ENCODE data around the gene ARF3. TPM values are rescaled to one million over a fixed set of nuclear protein-coding genes. Genes with fewer than 3 reads are reported as not detected.

Gene ARF3
- total RNA-seq: 30.8 and 46.3 TPM in 2 replicates

DNA sequence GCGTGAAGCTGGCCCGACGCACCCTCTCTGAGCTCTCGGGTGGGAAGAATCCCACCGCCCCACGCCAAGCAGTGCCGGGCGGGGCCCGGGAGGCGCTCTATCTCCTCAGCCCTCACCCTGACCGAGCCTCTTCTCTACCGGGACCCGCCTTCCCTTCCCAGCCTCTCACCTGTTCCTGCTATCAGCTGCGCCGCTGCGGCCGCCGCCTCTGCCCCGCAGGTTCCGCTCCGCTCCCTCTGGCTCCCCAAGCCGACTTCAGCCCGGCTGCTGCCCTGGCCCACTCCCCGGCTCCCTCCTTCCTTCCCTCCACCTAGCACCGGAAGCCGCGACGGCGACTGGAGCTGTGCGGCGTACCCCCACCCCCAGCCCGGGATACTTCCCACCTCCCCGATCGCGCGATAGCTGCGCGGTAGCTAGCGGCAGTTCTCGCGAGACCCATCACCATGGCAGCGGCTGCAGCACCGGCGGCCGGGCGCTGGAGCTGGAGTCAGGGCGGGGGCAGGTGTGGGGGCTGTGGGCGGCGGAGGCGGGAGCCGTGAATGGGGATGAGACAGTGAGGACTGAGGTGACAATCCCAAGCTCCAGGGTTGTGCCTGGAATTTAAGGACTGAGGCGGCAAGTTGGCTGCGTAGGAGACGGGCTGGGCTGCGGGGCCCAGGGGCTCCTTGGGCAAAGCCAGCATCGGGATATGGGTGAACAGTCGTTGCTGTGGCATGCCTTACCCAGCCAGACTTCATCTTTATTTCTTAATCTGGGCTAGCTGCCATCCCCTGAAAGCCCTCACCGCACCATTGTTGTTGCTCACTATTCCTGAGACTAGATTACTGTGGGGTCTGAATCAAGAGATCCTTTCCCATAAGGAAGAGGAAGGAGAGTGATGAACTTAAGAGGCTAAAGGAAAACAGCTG is at the start of gene ARF3:
TSS of gene ARF3 (minus strand) at position 347 of the 908 bp plus-strand sequence. CDS start 16,392 bp downstream, outside the sequence.

DNA sequence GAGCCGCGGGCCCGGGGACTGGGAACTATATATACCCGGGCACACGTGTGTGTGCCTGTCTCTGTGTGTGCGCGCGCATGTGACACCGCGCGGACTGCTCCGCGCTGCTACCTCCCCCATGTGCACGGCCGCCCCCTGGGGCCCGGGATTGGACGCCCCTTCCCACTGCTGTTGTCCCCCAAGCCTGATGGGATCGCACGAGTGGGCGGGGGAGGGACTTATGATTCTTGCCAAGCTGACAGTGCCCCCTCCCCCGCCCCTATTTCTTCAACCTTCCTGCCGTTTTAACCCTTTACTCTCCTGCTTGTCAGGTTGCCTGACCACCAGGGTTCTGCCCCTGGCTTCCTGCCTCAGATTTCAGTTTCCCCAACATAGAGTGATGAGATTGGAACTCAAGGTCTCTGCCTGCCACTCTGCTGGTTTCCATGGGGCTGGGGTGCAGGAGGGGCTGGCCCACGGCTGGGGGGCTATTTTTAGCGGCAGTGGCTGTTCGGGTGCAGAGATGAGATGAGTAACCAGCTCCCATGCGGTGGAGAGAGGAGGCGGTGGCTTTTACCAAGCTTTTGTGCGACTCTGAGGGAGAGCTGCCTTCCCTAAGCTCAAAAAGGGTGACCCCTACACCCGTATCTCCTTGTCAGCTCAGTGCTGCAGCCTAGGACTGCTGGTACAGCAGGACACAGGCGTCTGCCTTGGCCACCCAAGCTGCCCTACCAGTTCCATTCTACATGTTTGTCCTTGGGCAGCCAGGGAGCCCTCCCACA is 42.3 kb upstream of the ARF3 start, which contains the start of gene DDN:
TSS of gene DDN (minus strand) at position 5 of the 761 bp plus-strand sequence. CDS start 88 bp downstream, outside the sequence.

DNA sequence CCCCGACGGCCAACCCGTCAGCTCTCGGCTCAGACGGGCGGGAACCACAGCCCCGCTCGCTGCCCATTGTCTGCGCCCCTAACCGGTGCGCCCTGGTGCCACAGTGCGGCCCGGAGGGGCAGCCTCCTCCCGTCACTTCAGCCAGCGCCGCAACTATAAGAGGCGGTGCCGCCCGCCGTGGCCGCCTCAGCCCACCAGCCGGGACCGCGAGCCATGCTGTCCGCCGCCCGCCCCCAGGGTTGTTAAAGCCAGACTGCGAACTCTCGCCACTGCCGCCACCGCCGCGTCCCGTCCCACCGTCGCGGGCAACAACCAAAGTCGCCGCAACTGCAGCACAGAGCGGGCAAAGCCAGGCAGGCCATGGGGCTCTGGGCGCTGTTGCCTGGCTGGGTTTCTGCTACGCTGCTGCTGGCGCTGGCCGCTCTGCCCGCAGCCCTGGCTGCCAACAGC is 21.0 kb upstream of the ARF3 start, which contains the start of gene WNT1:
TSS of gene WNT1 (plus strand) at position 32 of the 450 bp plus-strand sequence. CDS start at position 361, 329 bp downstream.

DNA sequence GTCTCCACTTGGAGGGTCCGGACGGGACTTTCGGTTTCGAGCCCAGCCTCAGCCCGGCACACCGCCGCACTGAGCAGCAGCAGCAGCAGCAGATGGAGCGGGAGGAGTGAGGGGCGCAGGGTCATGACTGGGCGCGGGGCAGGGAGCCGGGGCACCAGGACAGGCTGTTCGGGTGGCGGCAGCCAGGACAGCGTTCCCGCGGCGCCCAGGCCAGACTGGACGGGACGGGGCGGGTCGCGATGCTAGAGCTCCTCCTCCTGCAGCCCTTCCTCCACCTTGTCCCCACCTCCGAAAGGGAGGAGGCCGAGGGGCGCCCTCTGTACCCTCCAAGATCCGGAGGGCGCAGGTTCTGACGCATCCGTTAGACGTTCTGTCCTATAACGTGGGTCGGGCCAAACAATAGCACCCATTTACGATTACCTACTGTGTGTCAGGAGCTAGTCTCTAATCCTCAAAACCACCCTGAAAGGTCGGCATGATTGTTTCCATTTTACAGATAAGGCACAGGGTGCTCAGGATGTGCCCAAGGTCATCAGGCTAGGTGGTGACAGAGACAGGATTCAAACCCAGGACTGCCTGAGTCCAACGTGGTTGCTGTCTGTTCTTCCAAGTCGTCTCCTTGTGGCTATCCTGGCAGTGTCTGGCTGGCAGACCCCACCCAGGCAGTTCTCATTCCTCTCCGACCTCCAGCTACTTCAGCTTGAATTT is 31.8 kb downstream of the ARF3 start, which contains the start of gene FKBP11:
TSS of gene FKBP11 (minus strand) at position 189 of the 708 bp plus-strand sequence. CDS start at position 125, 64 bp downstream.

Other genes starting within 250 kb of the ARF3 start
- 38.9 and 42.0 TPM in 2 replicates for gene CCNT1, start 240.8 kb downstream of the ARF3 start, total RNA-seq
- 19.1 and 38.7 TPM in 2 replicates for gene ADCY6, start 168.4 kb downstream of the ARF3 start, total RNA-seq
- gene CACNB3, start 139.0 kb downstream of the ARF3 start, total RNA-seq: 7.5 and 19.0 TPM in 2 replicates
- 67.0 and 95.1 TPM in 2 replicates for gene DDX23, start 105.3 kb downstream of the ARF3 start, total RNA-seq
- 0.78 and 4.1 TPM in 2 replicates for gene RND1, start 91.6 kb downstream of the ARF3 start, total RNA-seq
- gene FKBP11, start 32.0 kb downstream of the ARF3 start, total RNA-seq: 6.2 and 20.5 TPM in 2 replicates
- 0.07 TPM in 1 of 2 replicates, not detected in the other for gene WNT10B, start 14.2 kb upstream of the ARF3 start, total RNA-seq
- gene WNT1, start 20.8 kb upstream of the ARF3 start, total RNA-seq: not detected in 2 replicates
- 0.28 and 0.68 TPM in 2 replicates for gene DDN, start 41.9 kb upstream of the ARF3 start, total RNA-seq
- 50.8 and 62.2 TPM in 2 replicates for gene PRKAG1, start 61.3 kb upstream of the ARF3 start, total RNA-seq
- 24.9 and 107 TPM in 2 replicates for gene KMT2D, start 103.3 kb upstream of the ARF3 start, total RNA-seq
- 0.36 and 1.0 TPM in 2 replicates for gene RHEBL1, start 112.5 kb upstream of the ARF3 start, total RNA-seq
- under 0.01 TPM in 1 of 2 replicates, not detected in the other for gene DHH, start 137.3 kb upstream of the ARF3 start, total RNA-seq
- gene LMBR1L, start 153.4 kb upstream of the ARF3 start, total RNA-seq: 27.7 and 31.8 TPM in 2 replicates
- gene TUBA1B, start 173.9 kb upstream of the ARF3 start, total RNA-seq: 114 and 181 TPM in 2 replicates
- gene TUBA1A, start 231.6 kb upstream of the ARF3 start, total RNA-seq: 2.7 and 16.7 TPM in 2 replicates

All from nasal cavity respiratory epithelium epithelial cell of viscerocranial mucosa (primary cell).